GM23248 (cell line): Measurements from ENCODE around the gene GRIK3. TPM values are rescaled to one million over a fixed set of nuclear protein-coding genes. Genes with fewer than 3 reads are reported as not detected.

Experiments
- DNase-seq: peaks from one replicate; pipeline ENCODE4 v3.0.0-alpha.2; 2015
- H2AFZ ChIP-seq: fragments of 200-600 bp; sonication (generic); 2 replicates; pipeline ENCODE4 v1.6.1; 2016; ENCODE audit warnings: antibody characterized with exemption
- H3F3A ChIP-seq: fragments of 200-600 bp; sonication (generic); 2 replicates; pipeline ENCODE4 v1.6.1; 2016; ENCODE audit warnings: mild to moderate bottlenecking, antibody characterized with exemption, mixed run types; ENCODE audit not compliant: insufficient read depth
- H3K27ac ChIP-seq: fragments of 200-600 bp; sonication (generic); 2 replicates; pipeline ENCODE4 v1.5.1; 2016; ENCODE audit warnings: mild to moderate bottlenecking
- H3K27me3 ChIP-seq: fragments of 200-600 bp; sonication (generic); replicated peaks from 2 replicates; pipeline ENCODE4 v1.6.1; 2016; ENCODE audit warnings: mild to moderate bottlenecking; ENCODE audit not compliant: insufficient read depth
- H3K36me3 ChIP-seq: fragments of 200-600 bp; sonication (generic); 2 replicates; pipeline ENCODE4 v1.6.1; 2016; ENCODE audit warnings: low read depth, mild to moderate bottlenecking
- H3K4me1 ChIP-seq: fragments of 200-600 bp; sonication (generic); 2 replicates; pipeline ENCODE4 v1.6.1; 2016; ENCODE audit warnings: mild to moderate bottlenecking; ENCODE audit not compliant: insufficient read depth
- H3K4me2 ChIP-seq: fragments of 200-600 bp; sonication (generic); one replicate; pipeline ENCODE4 v1.6.1; 2016; ENCODE audit warnings: mild to moderate bottlenecking; ENCODE audit not compliant: unreplicated experiment
- H3K4me3 ChIP-seq: fragments of 200-600 bp; sonication (generic); 2 replicates; pipeline ENCODE4 v1.5.1; 2016; ENCODE audit warnings: mild to moderate bottlenecking
- H3K79me2 ChIP-seq: fragments of 200-600 bp; sonication (generic); 2 replicates; pipeline ENCODE4 v1.6.1; 2016; ENCODE audit warnings: mild to moderate bottlenecking; ENCODE audit not compliant: insufficient read depth
- H3K9ac ChIP-seq: fragments of 200-600 bp; sonication (generic); 2 replicates; pipeline ENCODE4 v1.6.1; 2016; ENCODE audit warnings: mild to moderate bottlenecking
- H3K9me2 ChIP-seq: fragments of 200-600 bp; sonication (generic); 2 replicates; pipeline ENCODE4 v1.6.1; 2016; ENCODE audit warnings: mixed run types, mild to moderate bottlenecking, moderate library complexity; ENCODE audit not compliant: insufficient read depth
- H3K9me3 ChIP-seq: fragments of 200-600 bp; sonication (generic); one replicate; pipeline ENCODE4 v1.6.1; 2017; ENCODE audit warnings: low read depth
- H4K20me1 ChIP-seq: fragments of 200-600 bp; sonication (generic); 2 replicates; pipeline ENCODE4 v1.6.0; 2016; ENCODE audit not compliant: insufficient read depth
- EZH2 ChIP-seq: fragments of 200-600 bp; sonication (generic); IDR thresholded peaks from 2 replicates; pipeline ENCODE4 v1.6.1; 2018; ENCODE audit warnings: antibody characterized with exemption, mild to moderate bottlenecking; ENCODE audit not compliant: insufficient read depth, poor library complexity, severe bottlenecking
- EZH2phosphoT487 ChIP-seq: fragments of 200-600 bp; sonication (generic); IDR thresholded peaks from 2 replicates; pipeline ENCODE4 v1.6.1; 2018; ENCODE audit warnings: antibody characterized with exemption, moderate library complexity, mild to moderate bottlenecking, low read depth; ENCODE audit not compliant: insufficient read depth
- WGBS, 2 experiments: methylation state at CpG; one replicate each; pipeline ENCODE4 v1.1.6; 2015 to 2017; ENCODE audit warnings: low lambda C conversion rate in 2 of 2, low coverage in 1 of 2; ENCODE audit errors: missing lambda C conversion rate in 2 of 2; 5-methylcytosine and 5-hydroxymethylcytosine counted together
- in situ Hi-C: fragments of 300-500 bp; cut with MboI; formaldehyde crosslinking; loops from 2 replicates; pipeline ENCODE4 v1.15.0; 2020
- polyA plus RNA-seq: library from polyadenylated mRNA; unstranded; fragments of >200 nt; fragmentation: Nextera tagmentation; extraction: Ambion mirVana; gene quantifications from 2 replicates; pipeline ENCODE4 v1.2.1, GENCODE V29; 2016
- total RNA-seq: library from RNA; depleted of rRNA; stranded (reverse); fragments of >200 nt; shearing (Covaris generic); gene quantifications from 2 replicates; pipeline ENCODE4 v1.2.3, GENCODE V29; 2014

Gene GRIK3
- total and polyA plus RNA-seq, 2 experiments from 2014 or later = not detected

GRCh38 chr1:36760081-36760480 is 274.2 kb downstream of the GRIK3 start:
- no peak for DNase-seq
- Histone ChIP-seq H3K27me3 (no peaks in the 10 kb centered on the region), H3F3A (no peaks in the 10 kb centered on the region), H3K9me3 (no peaks in the 10 kb centered on the region), H3K4me3 (no peak overlapping the region), H4K20me1 (no peaks in the 10 kb centered on the region), H2AFZ (no peak overlapping the region), H3K9ac (no peak overlapping the region), H3K36me3 (no peaks in the 10 kb centered on the region), H3K4me1 (no peaks in the 10 kb centered on the region), H3K27ac (no peak overlapping the region), H3K9me2 (no peaks in the 10 kb centered on the region), H3K4me2 (no peak overlapping the region), H3K79me2 (no peaks in the 10 kb centered on the region)
- in situ Hi-C loops = no loop called here
- no peak for TF ChIP-seq EZH2phosphoT487
- no peak for TF ChIP-seq EZH2
- 6% methylated on average over 3 of the region's 3 CpGs for WGBS, 2 experiments

GRCh38 chr1:36759355-36759754 is 275.0 kb downstream of the GRIK3 start:
- Histone ChIP-seq H2AFZ (no peak overlapping the region), H3K36me3 (no peaks in the 10 kb centered on the region), H3K4me3 (no peak overlapping the region), H3K27me3 (no peaks in the 10 kb centered on the region), H3K9me2 (no peaks in the 10 kb centered on the region), H3K9ac (no peak overlapping the region), H3F3A (no peaks in the 10 kb centered on the region), H3K9me3 (no peaks in the 10 kb centered on the region), H3K4me1 (no peaks in the 10 kb centered on the region), H3K4me2 (no peak overlapping the region), H3K79me2 (no peaks in the 10 kb centered on the region), H3K27ac (no peak overlapping the region), H4K20me1 (no peaks in the 10 kb centered on the region)
- in situ Hi-C loops = no loop called here
- no peak for DNase-seq
- TF ChIP-seq EZH2 = no peak
- TF ChIP-seq EZH2phosphoT487 = no peak
- 41 to 56% methylated on average over 3 to 5 of the region's 5 CpGs for WGBS, 2 experiments

GRCh38 chr1:36755303-36756230 is 278.7 kb downstream of the GRIK3 start:
- H2AFZ ChIP-seq = no peak overlapping the region
- in situ Hi-C loops = no loop called here
- no peaks in the 10 kb centered on the region for H3K27me3 ChIP-seq
- no peak overlapping the region for H3K4me2 ChIP-seq
- no peaks in the 10 kb centered on the region for H4K20me1 ChIP-seq
- WGBS, 2 experiments = 24 to 25% methylated on average over 12 of the region's 12 CpGs
- no peaks in the 10 kb centered on the region for H3K9me2 ChIP-seq
- no peak for DNase-seq
- H3K27ac ChIP-seq = no peak overlapping the region
- TF ChIP-seq EZH2phosphoT487 (no peak), EZH2 (no peak)
- no peaks in the 10 kb centered on the region for H3K9me3 ChIP-seq
- no peaks in the 10 kb centered on the region for H3F3A ChIP-seq
- H3K36me3 ChIP-seq = no peaks in the 10 kb centered on the region
- H3K4me1 ChIP-seq = no peaks in the 10 kb centered on the region
- no peaks in the 10 kb centered on the region for H3K79me2 ChIP-seq
- H3K4me3 ChIP-seq = no peak overlapping the region
- no peak overlapping the region for H3K9ac ChIP-seq

GRCh38 chr1:36754366-36754765 is 279.9 kb downstream of the GRIK3 start:
- no peak overlapping the region for H2AFZ ChIP-seq
- no peaks in the 10 kb centered on the region for H3K4me1 ChIP-seq
- H3K9me2 ChIP-seq = no peaks in the 10 kb centered on the region
- H3K27me3 ChIP-seq = no peaks in the 10 kb centered on the region
- H3K9ac ChIP-seq = no peak overlapping the region
- H3K27ac ChIP-seq = no peak overlapping the region
- H3K4me3 ChIP-seq = no peak overlapping the region
- no peaks in the 10 kb centered on the region for H3K79me2 ChIP-seq
- no peaks in the 10 kb centered on the region for H3F3A ChIP-seq
- in situ Hi-C loops = no loop called here
- no peaks in the 10 kb centered on the region for H3K9me3 ChIP-seq
- DNase-seq = no peak
- H3K4me2 ChIP-seq = no peak overlapping the region
- no peaks in the 10 kb centered on the region for H4K20me1 ChIP-seq
- no peak for TF ChIP-seq EZH2
- no peak for TF ChIP-seq EZH2phosphoT487
- H3K36me3 ChIP-seq = no peaks in the 10 kb centered on the region
- 43 to 47% methylated on average over 1 of the region's 1 CpG for WGBS, 2 experiments
